Mesenchymal stem cell (in vitro differentiated cells and primary cell): Measurements from ENCODE around the gene SSR3.

Experiments used
- DNase-seq: peaks from one replicate; pipeline ENCODE4 v3.0.0-alpha.2; 2013
- H2AFZ ChIP-seq: one replicate; pipeline ENCODE4 v1.6.1; 2013; ENCODE audit warnings: low read depth, mild to moderate bottlenecking, control low read depth, inconsistent platforms, low read length, moderate library complexity
- H2AK5ac ChIP-seq: 2 replicates; pipeline ENCODE4 v1.6.1; 2013; ENCODE audit warnings: low read length, moderate library complexity, mild to moderate bottlenecking, inconsistent platforms; ENCODE audit not compliant: severe bottlenecking
- H2BK120ac ChIP-seq: one replicate; pipeline ENCODE4 v1.6.1; 2013; ENCODE audit warnings: low read depth, mild to moderate bottlenecking, inconsistent platforms, low read length, moderate library complexity
- H2BK12ac ChIP-seq, 2 experiments: one replicate each; pipeline ENCODE4 v1.6.1; 2013; ENCODE audit warnings: inconsistent platforms in 2 of 2, low read length in 2 of 2, mild to moderate bottlenecking in 2 of 2, moderate library complexity in 2 of 2, control low read depth in 1 of 2
- H2BK15ac ChIP-seq: one replicate; pipeline ENCODE4 v1.6.1; 2013; ENCODE audit warnings: mild to moderate bottlenecking, low read depth, inconsistent platforms; ENCODE audit not compliant: poor library complexity, severe bottlenecking
- H2BK5ac ChIP-seq: 2 replicates; pipeline ENCODE4 v1.6.1; 2013; ENCODE audit warnings: low read depth, mild to moderate bottlenecking, low read length, control low read depth, inconsistent platforms; ENCODE audit not compliant: poor library complexity, severe bottlenecking
- H3K14ac ChIP-seq, 2 experiments: one replicate each; pipeline ENCODE4 v1.6.1; 2013; ENCODE audit warnings: inconsistent platforms in 2 of 2, low read length in 2 of 2, control low read depth in 1 of 2, mild to moderate bottlenecking in 1 of 2, moderate library complexity in 1 of 2
- H3K18ac ChIP-seq, 2 experiments: one replicate each; pipeline ENCODE4 v1.6.1; 2013; ENCODE audit warnings: inconsistent platforms in 2 of 2, low read length in 2 of 2, control low read depth in 1 of 2, low read depth in 1 of 2, mild to moderate bottlenecking in 1 of 2
- H3K23ac ChIP-seq, 2 experiments: one replicate each; pipeline ENCODE4 v1.6.1; 2013; ENCODE audit warnings: inconsistent platforms in 2 of 2, low read length in 2 of 2, mild to moderate bottlenecking in 2 of 2, moderate library complexity in 2 of 2, control low read depth in 1 of 2
- H3K27ac ChIP-seq: 2 replicates; pipeline ENCODE4 v1.5.1; 2013; ENCODE audit warnings: mild to moderate bottlenecking, moderate library complexity, low read length, control low read depth, inconsistent platforms; ENCODE audit not compliant: poor library complexity, severe bottlenecking
- H3K27me3 ChIP-seq, 2 experiments: 2 replicates each; pipeline versions ENCODE4 v1.6.1 to v1.7.0; 2013; ENCODE audit warnings: low read length in 2 of 2, mild to moderate bottlenecking in 2 of 2, moderate library complexity in 2 of 2, control low read depth in 1 of 2, inconsistent platforms in 1 of 2; ENCODE audit not compliant: control insufficient read depth in 1 of 2, insufficient read depth in 1 of 2
- H3K36me3 ChIP-seq, 2 experiments: 2 replicates each; pipeline versions ENCODE4 v1.6.1 to v1.7.0; 2013; ENCODE audit warnings: low read length in 2 of 2, control low read depth in 1 of 2, inconsistent platforms in 1 of 2, low read depth in 1 of 2, mild to moderate bottlenecking in 1 of 2; ENCODE audit not compliant: insufficient read depth in 2 of 2, control insufficient read depth in 1 of 2
- H3K4ac ChIP-seq, 2 experiments: one replicate each; pipeline ENCODE4 v1.6.1; 2013; ENCODE audit warnings: inconsistent platforms in 2 of 2, low read length in 2 of 2, mild to moderate bottlenecking in 2 of 2, moderate library complexity in 2 of 2, control low read depth in 1 of 2, low read depth in 1 of 2
- H3K4me1 ChIP-seq: 2 replicates; pipeline ENCODE4 v1.6.1; 2013; ENCODE audit warnings: low read depth, low read length, control low read depth; ENCODE audit not compliant: control insufficient read depth, insufficient read depth
- H3K4me2 ChIP-seq: 2 replicates; pipeline ENCODE4 v1.6.1; 2013; ENCODE audit warnings: low read length, mild to moderate bottlenecking, inconsistent platforms; ENCODE audit not compliant: poor library complexity, severe bottlenecking
- H3K4me3 ChIP-seq, 2 experiments: 2 replicates each; pipeline versions ENCODE4 v1.5.1 to v1.7.0; 2013; ENCODE audit warnings: low read length in 2 of 2, mild to moderate bottlenecking in 2 of 2, control low read depth in 1 of 2, low read depth in 1 of 2; ENCODE audit not compliant: insufficient read depth in 1 of 2
- H3K79me1 ChIP-seq: replicated peaks from 2 replicates; pipeline ENCODE4 v1.6.1; 2013; ENCODE audit warnings: mild to moderate bottlenecking, control low read depth, low read length, inconsistent platforms; ENCODE audit not compliant: poor library complexity, severe bottlenecking
- H3K9ac ChIP-seq: 2 replicates; pipeline ENCODE4 v1.7.0; 2013; ENCODE audit warnings: mild to moderate bottlenecking, low read length, moderate library complexity
- H3K9me3 ChIP-seq: 2 replicates; pipeline ENCODE4 v1.7.0; 2013; ENCODE audit warnings: mild to moderate bottlenecking, low read length; ENCODE audit not compliant: control insufficient read depth
- H4K8ac ChIP-seq: one replicate; pipeline ENCODE4 v1.6.1; 2013; ENCODE audit warnings: inconsistent platforms, mild to moderate bottlenecking, low read length, moderate library complexity
- H4K91ac ChIP-seq: one replicate; pipeline ENCODE4 v1.6.1; 2013; ENCODE audit warnings: mild to moderate bottlenecking, low read length, inconsistent platforms
- WGBS: methylation state at CpG from one replicate; pipeline ENCODE4 v1.1.7; 2013; ENCODE audit warnings: mixed read lengths; 5-methylcytosine and 5-hydroxymethylcytosine counted together

The SSR3 gene

GRCh38 chr3:156516961-156517360 is 38.0 kb downstream of the SSR3 start:
- H3K27me3 ChIP-seq = no peaks in the 10 kb centered on the region
- H3K4me3 ChIP-seq = no peak overlapping the region
- H2BK120ac ChIP-seq = no peak overlapping the region
- H2AK5ac ChIP-seq = no peak overlapping the region
- H2BK5ac ChIP-seq = no peak overlapping the region
- H3K27ac ChIP-seq = no peak overlapping the region
- no peak overlapping the region for H3K4me2 ChIP-seq
- no peak overlapping the region for H2AFZ ChIP-seq
- 46% methylated on average over 1 of the region's 1 CpG for WGBS
- H2BK12ac ChIP-seq = no peak overlapping the region
- H3K4ac ChIP-seq = no peak overlapping the region
- H3K9ac ChIP-seq = peak overlapping the region; percentile 33
- peaks cover 2% of the 10 kb centered on the region for H3K4me1 ChIP-seq
- H2BK15ac ChIP-seq = no peak overlapping the region
- no peak overlapping the region for H4K91ac ChIP-seq
- no peak for DNase-seq
- no peak overlapping the region for H3K18ac ChIP-seq
- no peak overlapping the region for H4K8ac ChIP-seq
- no peaks in the 10 kb centered on the region for H3K36me3 ChIP-seq
- H3K14ac ChIP-seq = no peak overlapping the region
- H3K79me1 ChIP-seq = no peaks in the 10 kb centered on the region
- no peak overlapping the region for H3K23ac ChIP-seq
- H3K9me3 ChIP-seq = no peaks in the 10 kb centered on the region

- Histone ChIP-seq H3K4ac (no peak overlapping the region), H3K18ac (no peak overlapping the region), H3K79me1 (no peaks in the 10 kb centered on the region), H3K27me3 (no peaks in the 10 kb centered on the region), H3K36me3 (no peaks in the 10 kb centered on the region), H4K91ac (no peak overlapping the region), H3K14ac (no peak overlapping the region), H2BK15ac (peak overlapping the region; percentile 4), H2AK5ac (no peak overlapping the region), H2BK120ac (no peak overlapping the region), H3K23ac (no peak overlapping the region), H2AFZ (no peak overlapping the region), H3K27ac (no peak overlapping the region), H4K8ac (no peak overlapping the region), H2BK12ac (no peak overlapping the region), H3K9ac (no peak overlapping the region), H3K4me3 (no peak overlapping the region), H3K4me2 (no peak overlapping the region), H3K9me3 (no peaks in the 10 kb centered on the region), H2BK5ac (no peak overlapping the region), H3K4me1 (peaks cover 2% of the 10 kb centered on the region)
- WGBS = 86% methylated on average over 3 of the region's 3 CpGs
- no peak for DNase-seq
Measured at GRCh38 chr3:156516284-156516683, 38.6 kb downstream of the SSR3 start.

- no peaks in the 10 kb centered on the region for H3K36me3 ChIP-seq
- H2AK5ac ChIP-seq = no peak overlapping the region
- H3K14ac ChIP-seq = no peak overlapping the region
- no peak overlapping the region for H2BK12ac ChIP-seq
- no peak overlapping the region for H3K4me3 ChIP-seq
- H3K18ac ChIP-seq = no peak overlapping the region
- H2BK5ac ChIP-seq = no peak overlapping the region
- H4K91ac ChIP-seq = no peak overlapping the region
- H3K4me1 ChIP-seq = no peaks in the 10 kb centered on the region
- WGBS = 18% methylated on average over 4 of the region's 5 CpGs
- no peaks in the 10 kb centered on the region for H3K9me3 ChIP-seq
- H3K9ac ChIP-seq = no peak overlapping the region
- DNase-seq = peak; percentile 50
- no peak overlapping the region for H2AFZ ChIP-seq
- no peak overlapping the region for H3K23ac ChIP-seq
- H3K27ac ChIP-seq = no peak overlapping the region
- H3K4me2 ChIP-seq = no peak overlapping the region
- H2BK15ac ChIP-seq = no peak overlapping the region
- no peaks in the 10 kb centered on the region for H3K27me3 ChIP-seq
- no peak overlapping the region for H4K8ac ChIP-seq
- no peak overlapping the region for H2BK120ac ChIP-seq
- no peak overlapping the region for H3K4ac ChIP-seq
- no peaks in the 10 kb centered on the region for H3K79me1 ChIP-seq
Measured at GRCh38 chr3:156513619-156514018, 41.3 kb downstream of the SSR3 start.

GRCh38 chr3:156511987-156512677 is 42.8 kb downstream of the SSR3 start:
- no peak for DNase-seq
- Histone ChIP-seq H3K4me1 (no peaks in the 10 kb centered on the region), H3K4me3 (no peak overlapping the region), H3K79me1 (no peaks in the 10 kb centered on the region), H3K27me3 (no peaks in the 10 kb centered on the region), H3K4ac (no peak overlapping the region), H3K23ac (no peak overlapping the region), H3K18ac (no peak overlapping the region), H3K4me2 (no peak overlapping the region), H3K9me3 (no peaks in the 10 kb centered on the region), H3K9ac (no peak overlapping the region), H2BK12ac (no peak overlapping the region), H4K8ac (no peak overlapping the region), H4K91ac (no peak overlapping the region), H2BK15ac (no peak overlapping the region), H2BK5ac (no peak overlapping the region), H2AFZ (no peak overlapping the region), H2BK120ac (no peak overlapping the region), H3K14ac (no peak overlapping the region), H3K36me3 (no peaks in the 10 kb centered on the region), H2AK5ac (no peak overlapping the region), H3K27ac (no peak overlapping the region)
- 80% methylated on average over 1 of the region's 2 CpGs for WGBS
